Transverse colon (tissue), 4 donors: ENCODE measurements around the gene CEP192.

ENCODE experiments used
- CTCF ChIP-seq, 5 experiments: fragments of 200-600 bp in 3 of 5; fragments of 450-650 bp in 2 of 5; sonication (generic) in 3 of 5; IDR thresholded peaks; 1 replicate in 2 of 5; 2 replicates in 3 of 5; pipeline ENCODE4 v1.5.1; 2016 to 2017; ENCODE audit warnings: antibody characterized with exemption in 5 of 5, inconsistent platforms in 3 of 5, mild to moderate bottlenecking in 2 of 5, moderate library complexity in 1 of 5
- POLR2AphosphoS5 ChIP-seq, 3 donors: sonication (generic); formaldehyde crosslinking; IDR thresholded peaks; one replicate each; pipeline ENCODE4 v1.6.1; 2016; ENCODE audit warnings: antibody characterized with exemption in 3 of 3

- TF ChIP-seq CTCF (IDR thresholded peaks at IDR 0.05): no peak
- TF ChIP-seq POLR2AphosphoS5 (IDR thresholded peaks at IDR 0.05): no peak
Observed at GRCh38 chr18:13163167-13163927, 172.2 kb downstream of the CEP192 start.
